Bronchial epithelial cell (primary cell): ENCODE measurements around the gene ABLIM2. TPM values are rescaled to one million over a fixed set of nuclear protein-coding genes. Genes with fewer than 3 reads are reported as not detected.
A peak's percentile ranks its signal among the peaks of the same experiment; 100 is the strongest.

ENCODE experiments used
- DNase-seq: peaks from one replicate; pipeline ENCODE4 v3.0.0-alpha.2; 2010; ENCODE audit warnings: low read depth
- FAIRE-seq: peaks from 2 replicates; lab custom pipeline; 2011; peaks lifted over from hg19 to GRCh38; lab: Jason Lieb, UNC
- H3K27me3 ChIP-seq: 2 replicates; pipeline ENCODE4 v1.5.1; 2011; ENCODE audit warnings: low read length; ENCODE audit not compliant: control insufficient read depth, insufficient read depth
- H3K36me3 ChIP-seq: 2 replicates; pipeline ENCODE4 v1.5.1; 2011; ENCODE audit warnings: low read length; ENCODE audit not compliant: control insufficient read depth, insufficient read depth
- H3K4me3 ChIP-seq: 2 replicates; pipeline ENCODE4 v1.5.1; 2011; ENCODE audit warnings: mild to moderate bottlenecking, low read depth, low read length, control low read depth
- total RNA-seq: library from RNA; depleted of rRNA; stranded (reverse); fragments of >200 nt; gene quantifications from 2 replicates; pipeline ENCODE4 v1.2.1, GENCODE V29; 2014
- TF ChIP-seq, protein P1 (sequence below): IDR thresholded peaks from 2 replicates; pipeline ENCODE4 v1.5.1; 2011; ENCODE audit warnings: mild to moderate bottlenecking, moderate library complexity, low read length, control low read depth, inconsistent platforms; ENCODE audit not compliant: insufficient read depth, severe bottlenecking

Gene ABLIM2
- total RNA-seq, 1 donor from 2014 or later, result 1.1 TPM

DNA sequence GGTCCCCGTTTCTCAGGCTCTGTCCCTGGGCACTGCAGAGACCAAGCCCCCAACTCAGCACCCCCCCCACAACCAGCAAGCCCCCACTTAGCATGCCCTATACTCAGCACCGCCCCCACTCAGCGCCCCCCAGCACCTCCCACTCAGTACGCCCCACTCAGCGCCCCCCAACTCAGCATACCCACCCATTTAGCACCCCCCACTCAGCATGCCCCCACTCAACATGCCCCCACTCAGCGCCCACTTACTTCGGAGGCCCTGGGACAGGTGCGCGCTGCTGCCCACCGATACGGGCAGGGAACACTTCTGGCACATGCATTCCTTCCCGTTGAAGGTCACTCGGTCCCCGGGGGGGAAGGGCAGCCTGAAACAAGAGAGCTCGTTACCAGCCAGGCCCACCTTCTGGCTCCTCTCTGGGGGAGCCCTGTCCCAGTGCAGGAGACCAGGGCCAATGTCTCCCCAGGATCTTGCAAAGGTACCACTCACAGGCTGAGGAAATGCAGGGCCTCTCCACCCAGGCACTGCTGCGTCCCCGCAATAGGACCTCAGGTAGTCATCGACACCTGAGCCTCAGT lies 70.6 kb downstream of the ABLIM2 start:
- H3K4me3 ChIP-seq, result no peak overlapping the region
- peaks cover 2% of the 10 kb centered on the region for H3K27me3 ChIP-seq
- TF ChIP-seq, protein P1, sequence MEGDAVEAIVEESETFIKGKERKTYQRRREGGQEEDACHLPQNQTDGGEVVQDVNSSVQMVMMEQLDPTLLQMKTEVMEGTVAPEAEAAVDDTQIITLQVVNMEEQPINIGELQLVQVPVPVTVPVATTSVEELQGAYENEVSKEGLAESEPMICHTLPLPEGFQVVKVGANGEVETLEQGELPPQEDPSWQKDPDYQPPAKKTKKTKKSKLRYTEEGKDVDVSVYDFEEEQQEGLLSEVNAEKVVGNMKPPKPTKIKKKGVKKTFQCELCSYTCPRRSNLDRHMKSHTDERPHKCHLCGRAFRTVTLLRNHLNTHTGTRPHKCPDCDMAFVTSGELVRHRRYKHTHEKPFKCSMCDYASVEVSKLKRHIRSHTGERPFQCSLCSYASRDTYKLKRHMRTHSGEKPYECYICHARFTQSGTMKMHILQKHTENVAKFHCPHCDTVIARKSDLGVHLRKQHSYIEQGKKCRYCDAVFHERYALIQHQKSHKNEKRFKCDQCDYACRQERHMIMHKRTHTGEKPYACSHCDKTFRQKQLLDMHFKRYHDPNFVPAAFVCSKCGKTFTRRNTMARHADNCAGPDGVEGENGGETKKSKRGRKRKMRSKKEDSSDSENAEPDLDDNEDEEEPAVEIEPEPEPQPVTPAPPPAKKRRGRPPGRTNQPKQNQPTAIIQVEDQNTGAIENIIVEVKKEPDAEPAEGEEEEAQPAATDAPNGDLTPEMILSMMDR, result no peak
- DNase-seq (no peak), FAIRE-seq (peak; percentile 62)
- no peaks in the 10 kb centered on the region for H3K36me3 ChIP-seq

DNA sequence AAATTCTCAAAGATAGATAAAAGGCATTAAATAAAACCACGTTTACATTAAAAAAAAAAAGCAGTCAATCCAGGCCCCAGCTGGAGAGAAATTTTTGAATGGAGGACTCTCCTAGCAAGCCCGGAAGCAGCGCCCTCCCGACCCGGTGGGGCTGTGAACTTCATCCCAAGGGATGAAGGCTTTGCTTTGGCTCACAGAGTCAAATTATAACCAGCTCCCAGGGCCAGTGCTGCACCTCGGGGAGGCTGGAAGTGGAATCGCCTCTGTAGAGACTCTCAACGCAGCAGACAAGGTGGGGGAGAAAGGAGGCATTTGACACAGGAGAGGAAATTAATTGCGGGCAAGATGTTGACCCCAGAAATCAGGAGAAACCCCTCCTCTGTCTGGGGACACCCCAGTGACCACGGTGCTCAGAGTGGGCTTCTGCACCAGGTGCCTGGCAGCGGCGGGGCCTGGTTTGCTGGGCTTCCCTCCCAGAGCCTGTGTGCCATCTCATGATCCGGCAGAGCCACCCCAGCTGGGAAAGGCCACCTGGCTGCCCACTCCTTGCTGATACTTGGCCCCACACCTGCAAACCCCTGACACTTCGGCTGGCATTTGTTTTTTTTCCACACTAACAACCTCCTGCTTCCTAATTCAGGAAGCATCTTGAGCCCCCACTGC lies 71.7 kb downstream of the ABLIM2 start:
- no peak for FAIRE-seq
- DNase-seq, result no peak
- H3K27me3 ChIP-seq, result peaks cover 2% of the 10 kb centered on the region
- TF ChIP-seq, protein P1, result no peak
- H3K4me3 ChIP-seq, result no peak overlapping the region
- no peaks in the 10 kb centered on the region for H3K36me3 ChIP-seq

DNA sequence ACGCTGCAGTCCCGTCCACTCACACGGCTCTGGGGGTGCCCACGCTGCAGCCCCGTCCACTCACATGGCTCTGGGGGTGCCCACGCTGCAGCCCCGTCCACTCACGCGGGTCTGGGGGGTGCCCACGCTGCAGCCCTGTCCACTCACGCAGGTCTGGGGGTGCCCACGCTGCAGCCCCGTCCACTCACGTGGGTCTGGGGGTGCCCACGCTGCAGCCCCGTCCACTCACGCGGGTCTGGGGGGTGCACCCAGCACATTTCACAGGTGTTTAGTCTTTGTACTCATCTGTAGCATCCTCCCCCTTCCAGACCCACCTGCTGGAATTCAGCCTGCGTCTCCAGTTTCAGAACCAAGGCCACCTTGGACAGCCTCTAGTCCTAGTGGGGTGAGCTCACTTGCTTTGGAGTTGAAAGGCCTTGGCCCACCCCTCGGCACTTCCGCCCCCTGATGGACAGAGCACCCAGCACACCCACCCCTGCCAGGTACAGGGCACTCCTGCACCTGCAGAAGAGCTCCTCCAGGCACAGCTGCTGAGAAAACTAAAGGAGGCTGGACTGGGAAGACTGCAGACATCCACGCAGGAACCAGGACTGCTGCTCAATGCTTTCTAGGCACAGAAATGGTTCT lies 73.0 kb downstream of the ABLIM2 start:
- DNase-seq (no peak), FAIRE-seq (no peak)
- no peak overlapping the region for H3K4me3 ChIP-seq
- H3K36me3 ChIP-seq, result no peaks in the 10 kb centered on the region
- H3K27me3 ChIP-seq, result peaks cover 5% of the 10 kb centered on the region
- TF ChIP-seq, protein P1, result no peak

DNA sequence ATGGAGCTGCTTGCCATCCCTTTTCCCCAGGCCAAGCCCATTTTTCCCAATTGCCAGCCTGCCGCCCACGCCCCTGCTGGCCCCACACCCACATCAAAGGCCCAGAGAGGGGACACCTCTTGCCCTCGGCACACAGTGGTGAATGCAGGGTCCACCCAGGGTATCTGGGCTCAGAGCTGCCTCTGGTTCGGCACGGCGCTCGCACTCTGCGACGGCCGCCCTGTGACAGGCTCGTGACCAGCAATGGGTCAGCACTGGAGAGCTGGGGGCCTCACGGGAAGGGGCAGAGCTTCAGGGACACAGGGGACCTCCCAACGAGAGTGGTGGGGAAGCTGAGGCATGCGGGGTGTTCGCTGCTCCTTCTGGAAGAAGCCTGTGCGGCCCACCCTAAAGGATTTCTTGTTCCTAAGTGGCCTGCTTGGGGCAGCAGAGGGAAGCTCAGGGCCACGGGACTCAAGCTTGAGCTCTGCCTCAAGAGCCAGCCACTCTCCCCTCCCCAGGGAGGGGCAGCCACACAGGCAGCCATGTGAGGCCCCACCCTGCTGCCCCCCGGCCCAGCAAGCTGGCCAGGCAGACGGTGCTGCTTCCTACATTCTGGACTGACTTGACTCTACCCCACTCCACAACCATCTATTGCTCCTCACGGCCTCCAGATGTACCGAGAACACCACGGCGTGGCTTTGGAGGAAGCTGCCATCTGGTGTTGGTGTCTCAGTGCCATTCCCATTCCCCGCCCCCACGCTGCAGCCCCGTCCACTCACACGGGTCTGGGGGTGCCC lies 73.7 kb downstream of the ABLIM2 start:
- FAIRE-seq (no peak), DNase-seq (no peak)
- H3K27me3 ChIP-seq, result peaks cover 5% of the 10 kb centered on the region
- no peaks in the 10 kb centered on the region for H3K36me3 ChIP-seq
- TF ChIP-seq, protein P1, result no peak
- no peak overlapping the region for H3K4me3 ChIP-seq

DNA sequence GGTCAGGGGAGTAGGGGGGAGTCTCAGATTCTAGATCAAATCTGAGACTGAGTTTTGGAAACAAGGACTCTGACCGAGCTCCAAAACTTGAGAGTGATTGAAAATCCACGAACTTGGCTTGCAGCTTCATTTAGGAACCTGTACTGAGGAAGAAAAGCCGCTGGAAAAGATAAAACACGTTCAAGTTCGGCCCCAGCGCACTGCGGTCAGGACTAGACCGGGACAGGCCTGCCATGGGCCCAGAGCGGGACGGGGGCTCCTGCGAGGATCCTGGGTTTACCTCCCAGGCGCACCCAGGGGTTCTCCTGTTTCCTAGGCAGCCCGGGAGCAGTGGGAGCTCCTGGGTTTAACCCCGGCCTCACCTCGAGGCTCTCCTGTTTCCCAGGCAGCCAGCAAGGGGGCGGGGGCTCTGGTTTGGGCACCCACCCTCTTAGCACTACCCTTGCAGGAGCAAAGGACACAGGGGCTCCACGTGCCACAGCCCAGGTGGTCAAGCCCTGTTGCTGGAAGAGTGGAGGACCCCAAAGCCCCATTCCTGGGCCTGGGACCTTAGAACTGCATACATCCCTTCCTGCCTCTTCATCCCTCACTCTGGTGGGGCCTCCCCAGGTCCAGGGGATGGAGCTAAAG lies 74.5 kb downstream of the ABLIM2 start:
- DNase-seq, result no peak
- Histone ChIP-seq H3K4me3 (no peak overlapping the region), H3K36me3 (no peaks in the 10 kb centered on the region), H3K27me3 (peaks cover 6% of the 10 kb centered on the region)
- FAIRE-seq, result no peak
- TF ChIP-seq, protein P1, result no peak
